HG03066 (cell line): ENCODE measurements around the gene KCNH4.

Source experiments
- ATAC-seq: cut with Tn5 transposase; IDR thresholded peaks from one replicate; pipeline ENCODE4 v1.9.1; 2021; ENCODE audit warnings: low read depth; ENCODE audit not compliant: unreplicated experiment

The KCNH4 gene

GRCh38 chr17:42120770-42121769, 59.9 kb downstream of the KCNH4 start, which contains the start of gene KAT2A:
Gene KAT2A, minus strand, starts transcription at chr17:42121367. Its CDS starts 63 bp downstream, at chr17:42121304.
- no peak for ATAC-seq

GRCh38 chr17:42120161-42120769, 60.7 kb downstream of the KCNH4 start:
- ATAC-seq, result no peak

- ATAC-seq, result no peak
Measured at GRCh38 chr17:42119301-42119700, 61.6 kb downstream of the KCNH4 start.

GRCh38 chr17:42118545-42118944, 62.4 kb downstream of the KCNH4 start:
- no peak for ATAC-seq

GRCh38 chr17:42118126-42118510, 62.8 kb downstream of the KCNH4 start:
- no peak for ATAC-seq

- no peak for ATAC-seq
Measured at GRCh38 chr17:42117397-42118125, 63.4 kb downstream of the KCNH4 start.

GRCh38 chr17:42116705-42117396, 64.1 kb downstream of the KCNH4 start:
- no peak for ATAC-seq

GRCh38 chr17:42114118-42114517, 66.8 kb downstream of the KCNH4 start:
- no peak for ATAC-seq

- no peak for ATAC-seq
Measured at GRCh38 chr17:42113293-42114069, 67.5 kb downstream of the KCNH4 start.

GRCh38 chr17:42112552-42113176, 68.3 kb downstream of the KCNH4 start, which contains the start of gene DHX58:
Gene DHX58, minus strand, starts transcription at chr17:42112714. Its CDS starts 822 bp downstream, at chr17:42111892.
- ATAC-seq, result peak; percentile 71

- peak; percentile 4 for ATAC-seq
Measured at GRCh38 chr17:42111871-42112551, 68.9 kb downstream of the KCNH4 start.

- no peak for ATAC-seq
Measured at GRCh38 chr17:42111265-42111636, 69.7 kb downstream of the KCNH4 start.

- ATAC-seq, result no peak
Measured at GRCh38 chr17:42110301-42111264, 70.4 kb downstream of the KCNH4 start.

- no peak for ATAC-seq
Measured at GRCh38 chr17:42109086-42109485, 71.9 kb downstream of the KCNH4 start.

GRCh38 chr17:42107597-42108576, 73.1 kb downstream of the KCNH4 start:
- no peak for ATAC-seq

- no peak for ATAC-seq
Measured at GRCh38 chr17:42107124-42107523, 73.8 kb downstream of the KCNH4 start.
